Breast epithelium (tissue), 4 donors: Measurements from ENCODE around the gene PDE6B. TPM values are rescaled to one million over a fixed set of nuclear protein-coding genes. Genes with fewer than 3 reads are reported as not detected.

Experiments
- DNase-seq, 2 donors: peaks; one replicate each; pipeline ENCODE4 v3.0.0-alpha.2; 2019; ENCODE audit warnings: low spot score in 2 of 2
- H3K27ac ChIP-seq, 2 donors: fragments of 200-600 bp; sonication (generic) in 1 of 2; one replicate each; pipeline ENCODE4 v1.5.1; 2016 to 2019; ENCODE audit warnings: mild to moderate bottlenecking in 1 of 2
- H3K27me3 ChIP-seq, 2 donors: fragments of 200-600 bp; sonication (generic) in 1 of 2; one replicate each; pipeline versions ENCODE4 v1.5.1 to v1.6.0; 2017 to 2019; ENCODE audit warnings: control low read depth in 1 of 2, mild to moderate bottlenecking in 1 of 2
- H3K36me3 ChIP-seq: fragments of 200-600 bp; one replicate; pipeline ENCODE4 v1.5.1; 2019
- H3K4me1 ChIP-seq, 2 donors: fragments of 200-600 bp; sonication (generic); one replicate each; pipeline ENCODE4 v1.5.1; 2016 to 2019; ENCODE audit warnings: control low read depth in 1 of 2
- H3K4me3 ChIP-seq, 3 donors: fragments of 200-600 bp; sonication (generic); 1 replicate in 2 of 3; 2 replicates in 1 of 3; pipeline ENCODE4 v1.5.1; 2016 to 2019; ENCODE audit warnings: mild to moderate bottlenecking in 3 of 3, moderate library complexity in 2 of 3
- H3K9me3 ChIP-seq, 2 donors: fragments of 200-600 bp; sonication (generic) in 1 of 2; one replicate each; pipeline ENCODE4 v1.5.1; 2016 to 2019; ENCODE audit warnings: control low read depth in 1 of 2
- CTCF ChIP-seq, 3 donors: fragments of 450-650 bp; IDR thresholded peaks; one replicate each; pipeline ENCODE4 v1.5.1; 2016 to 2017; ENCODE audit warnings: antibody characterized with exemption in 3 of 3, mild to moderate bottlenecking in 3 of 3, moderate library complexity in 3 of 3
- POLR2A ChIP-seq: fragments of 450-650 bp; IDR thresholded peaks from one replicate; pipeline ENCODE4 v1.6.1; 2016; ENCODE audit warnings: antibody characterized with exemption, mild to moderate bottlenecking, moderate library complexity
- POLR2AphosphoS5 ChIP-seq, 3 donors: sonication (generic); formaldehyde crosslinking; IDR thresholded peaks; one replicate each; pipeline ENCODE4 v1.6.1; 2017; ENCODE audit warnings: antibody characterized with exemption in 3 of 3
- intact Hi-C: fragments of 100-400 bp; cut with DNase I; formaldehyde crosslinking; loops from one replicate; pipeline ENCODE4 v1.15.1; 2023; ENCODE audit warnings: low total_unique reads
- total RNA-seq, 3 donors: library from RNA; depleted of rRNA; stranded (reverse); fragments of >200 nt; gene quantifications; one replicate each; pipeline ENCODE4 v1.1.0, GENCODE V29; 2016

The PDE6B gene
- total RNA-seq, 3 donors from 2014 or later, result 2.7 to 10.2 (median 8.5) TPM

- H3K27me3 ChIP-seq, result no peaks in the 10 kb centered on the region
- no peak overlapping the region for H3K27ac ChIP-seq
- peaks cover 0 to 7% of the 10 kb centered on the region in 2 donors for H3K4me1 ChIP-seq
- no peaks in the 10 kb centered on the region for H3K36me3 ChIP-seq
- H3K9me3 ChIP-seq, result no peaks in the 10 kb centered on the region
- DNase-seq, result no peak
- no peak for TF ChIP-seq POLR2AphosphoS5 (IDR thresholded peaks at IDR 0.05)
- no peak for TF ChIP-seq POLR2A
- TF ChIP-seq CTCF (IDR thresholded peaks at IDR 0.05), result no peak
- H3K4me3 ChIP-seq, result peak overlapping the region in 2 of 3 donors; percentile 18 to 39
- intact Hi-C loops, result no loop called here
These were observed 83.2 kb downstream of the PDE6B start for GRCh38 chr4:708631-708933.

- intact Hi-C loops, result no loop called here
- H3K27me3 ChIP-seq, result no peaks in the 10 kb centered on the region
- TF ChIP-seq POLR2AphosphoS5 (IDR thresholded peaks at IDR 0.05), result no peak
- no peak for TF ChIP-seq POLR2A
- no peak for TF ChIP-seq CTCF (IDR thresholded peaks at IDR 0.05)
- H3K9me3 ChIP-seq, result no peaks in the 10 kb centered on the region
- no peaks in the 10 kb centered on the region for H3K36me3 ChIP-seq
- H3K27ac ChIP-seq, result no peak overlapping the region
- H3K4me3 ChIP-seq, result no peak overlapping the region
- H3K4me1 ChIP-seq, result peaks cover 0 to 7% of the 10 kb centered on the region in 2 donors
- DNase-seq, result no peak
These were observed 84.0 kb downstream of the PDE6B start for GRCh38 chr4:709348-709747.

GRCh38 chr4:710116-710515, 84.7 kb downstream of the PDE6B start:
- peaks cover 0 to 7% of the 10 kb centered on the region in 2 donors for H3K4me1 ChIP-seq
- H3K9me3 ChIP-seq, result no peaks in the 10 kb centered on the region
- no peaks in the 10 kb centered on the region for H3K27me3 ChIP-seq
- H3K27ac ChIP-seq, result no peak overlapping the region
- no peak for TF ChIP-seq POLR2A
- TF ChIP-seq POLR2AphosphoS5 (IDR thresholded peaks at IDR 0.05), result no peak
- no peak for TF ChIP-seq CTCF (IDR thresholded peaks at IDR 0.05)
- H3K4me3 ChIP-seq, result no peak overlapping the region
- intact Hi-C loops, result no loop called here
- DNase-seq, result no peak
- H3K36me3 ChIP-seq, result no peaks in the 10 kb centered on the region

GRCh38 chr4:710916-711315, 85.5 kb downstream of the PDE6B start:
- Histone ChIP-seq H3K9me3 (no peaks in the 10 kb centered on the region), H3K36me3 (no peaks in the 10 kb centered on the region), H3K27ac (no peak overlapping the region), H3K27me3 (no peaks in the 10 kb centered on the region), H3K4me3 (no peak overlapping the region), H3K4me1 (peaks cover 0 to 7% of the 10 kb centered on the region in 2 donors)
- intact Hi-C loops, result no loop called here
- TF ChIP-seq CTCF (IDR thresholded peaks at IDR 0.05) (no peak), POLR2A (no peak), POLR2AphosphoS5 (IDR thresholded peaks at IDR 0.05) (no peak)
- no peak for DNase-seq

GRCh38 chr4:712093-712492, 86.7 kb downstream of the PDE6B start:
- Histone ChIP-seq H3K9me3 (no peaks in the 10 kb centered on the region), H3K36me3 (no peaks in the 10 kb centered on the region), H3K4me3 (no peak overlapping the region), H3K27ac (no peak overlapping the region), H3K4me1 (peaks cover 0 to 7% of the 10 kb centered on the region in 2 donors), H3K27me3 (no peaks in the 10 kb centered on the region)
- intact Hi-C loops, result no loop called here
- TF ChIP-seq CTCF (IDR thresholded peaks at IDR 0.05) (no peak), POLR2A (no peak), POLR2AphosphoS5 (IDR thresholded peaks at IDR 0.05) (no peak)
- DNase-seq, result no peak
